AML-193 (cell line): ENCODE measurements around the gene TUBGCP6.

ENCODE experiments used
- DNase-seq, 2 experiments: peaks; one replicate each; lab custom pipeline; 2025; lab: John Stamatoyannopoulos, UW

Gene TUBGCP6

DNA sequence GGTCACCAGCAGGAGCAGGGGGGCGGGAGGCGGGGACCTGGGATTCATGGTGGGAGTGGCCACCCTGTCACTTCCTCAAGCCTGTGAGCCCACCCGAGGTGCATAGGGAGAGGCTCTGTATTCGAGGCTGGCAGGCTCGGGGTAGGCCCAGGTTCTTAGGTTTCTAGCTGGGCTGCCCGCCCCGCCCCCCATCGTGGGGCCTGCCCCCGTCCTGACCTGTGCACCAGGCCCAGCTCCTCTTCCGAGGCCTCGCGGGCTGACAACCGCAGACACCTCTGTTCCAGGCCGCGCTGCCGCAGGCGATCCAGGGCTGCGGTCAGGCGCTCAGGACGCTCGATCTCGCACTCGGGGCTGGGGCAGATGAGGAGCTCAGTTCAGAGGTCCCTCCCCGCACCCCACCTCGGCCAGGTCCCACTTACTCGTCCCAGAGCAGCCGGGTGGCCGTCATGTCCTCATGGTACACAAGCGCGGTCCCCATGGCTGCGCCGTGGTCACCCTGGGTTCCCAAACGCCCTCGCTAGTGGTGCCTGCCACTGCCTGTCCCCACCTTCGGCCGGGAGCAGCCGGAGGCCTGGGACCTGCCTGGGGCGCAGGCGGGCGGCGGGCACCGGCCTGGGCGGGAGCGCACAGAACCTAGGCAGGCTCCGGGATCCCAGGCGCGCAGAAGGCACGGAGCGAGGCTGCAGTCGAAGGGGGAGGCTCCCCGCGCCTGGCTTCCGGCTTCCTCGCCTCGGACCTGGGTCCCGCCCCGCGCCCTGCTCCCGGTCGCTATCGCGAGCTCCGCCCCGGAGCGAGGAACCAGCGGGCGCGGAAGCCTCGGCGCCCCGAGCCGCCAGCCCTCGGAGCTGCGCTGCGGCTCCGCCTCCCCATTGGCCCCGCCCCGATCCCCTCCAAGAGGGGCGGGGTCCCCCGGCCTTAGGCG, 6.0 kb upstream of the TUBGCP6 start, which contains the start of gene HDAC10:
TSS of gene HDAC10 (minus strand) at position 711 of the 922 bp plus-strand sequence. CDS start at position 478, 233 bp downstream.
- DNase-seq: peak; percentile 52 to 71

GRCh38 chr22:50250249-50250554, 5.4 kb upstream of the TUBGCP6 start:
- DNase-seq: no peak

GRCh38 chr22:50249341-50250248, 4.8 kb upstream of the TUBGCP6 start:
- no peak for DNase-seq

GRCh38 chr22:50248196-50249081, 3.6 kb upstream of the TUBGCP6 start:
- no peak for DNase-seq

GRCh38 chr22:50247748-50248147, 2.9 kb upstream of the TUBGCP6 start:
- no peak for DNase-seq

GRCh38 chr22:50246242-50247175, 1.7 kb upstream of the TUBGCP6 start:
- no peak for DNase-seq

GRCh38 chr22:50245214-50246072, 620 bp upstream of the TUBGCP6 start:
- DNase-seq: no peak

DNA sequence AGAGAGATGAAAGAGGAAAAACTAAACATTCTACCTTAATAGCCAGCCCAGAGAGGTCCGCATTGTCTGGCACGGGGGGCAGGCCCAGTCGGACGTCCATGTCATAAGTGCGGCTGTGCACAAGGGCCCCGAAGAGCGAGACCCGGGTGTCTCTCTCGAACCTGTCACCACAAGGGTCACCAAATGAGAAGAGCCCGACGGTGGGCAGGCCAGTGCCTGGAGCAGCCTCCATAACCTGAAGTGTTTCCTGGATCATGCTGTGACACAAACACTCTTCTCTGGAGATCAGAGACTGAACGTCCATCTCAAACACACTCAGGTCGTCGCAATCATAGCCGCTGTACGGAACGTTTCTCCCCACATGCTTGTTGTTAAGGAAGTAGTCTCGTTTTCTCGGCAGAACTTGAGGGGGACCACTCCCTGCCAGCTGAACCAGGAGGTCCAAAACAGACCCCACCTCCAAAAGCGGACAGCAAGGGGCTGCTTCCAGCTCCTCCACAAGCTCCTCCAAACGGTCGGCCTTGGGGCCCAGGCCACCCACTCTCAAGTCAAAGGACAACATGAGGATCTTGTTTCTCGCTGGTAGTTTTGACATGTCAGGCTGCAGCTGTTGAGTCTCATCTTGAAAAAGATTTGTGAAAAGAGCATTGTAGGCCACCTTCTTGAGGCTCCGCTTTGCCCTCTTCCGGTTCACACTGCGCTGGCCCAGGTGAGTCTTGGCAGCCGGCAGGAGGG, 971 bp downstream of the TUBGCP6 start:
- peak in 1 of 2 experiments; percentile 2 for DNase-seq

GRCh38 chr22:50242406-50242949, 2.3 kb downstream of the TUBGCP6 start:
- no peak for DNase-seq

- DNase-seq: no peak
These were observed 6.1 kb downstream of the TUBGCP6 start for GRCh38 chr22:50238755-50239154.

DNA sequence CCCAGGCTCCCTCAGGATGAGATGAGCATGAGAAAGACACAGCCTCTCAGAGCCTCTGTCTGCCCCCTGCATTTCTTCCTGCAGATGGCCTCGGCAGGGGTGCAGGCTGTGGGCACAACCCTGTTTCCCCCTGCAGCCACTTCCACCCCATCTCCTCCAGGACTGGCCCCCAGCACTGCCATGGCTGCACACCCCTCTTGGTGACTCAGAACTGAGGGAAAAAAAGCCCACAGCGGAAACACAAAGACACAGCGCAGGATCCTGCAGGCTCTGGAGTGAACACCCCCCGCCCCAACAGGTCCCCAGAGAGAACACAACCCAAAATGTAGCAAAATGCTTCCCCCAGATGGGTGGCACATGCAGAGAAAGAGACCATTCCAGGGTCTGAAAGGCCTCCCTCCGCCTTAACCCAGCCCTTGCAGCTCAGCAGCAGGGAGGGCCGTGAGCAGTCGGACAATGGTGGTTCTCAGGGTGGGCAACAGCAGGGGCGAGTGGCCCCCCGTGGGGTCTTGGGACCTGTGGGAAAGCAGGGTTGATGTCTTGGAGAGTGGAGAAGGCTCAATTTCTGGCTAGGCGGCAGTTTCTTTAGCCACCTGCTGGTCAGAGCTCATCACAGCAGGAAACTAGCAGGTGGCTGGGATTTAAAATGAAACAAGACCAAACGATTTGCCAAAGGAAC, 8.0 kb downstream of the TUBGCP6 start:
- DNase-seq: peak in 1 of 2 experiments; percentile 7

DNA sequence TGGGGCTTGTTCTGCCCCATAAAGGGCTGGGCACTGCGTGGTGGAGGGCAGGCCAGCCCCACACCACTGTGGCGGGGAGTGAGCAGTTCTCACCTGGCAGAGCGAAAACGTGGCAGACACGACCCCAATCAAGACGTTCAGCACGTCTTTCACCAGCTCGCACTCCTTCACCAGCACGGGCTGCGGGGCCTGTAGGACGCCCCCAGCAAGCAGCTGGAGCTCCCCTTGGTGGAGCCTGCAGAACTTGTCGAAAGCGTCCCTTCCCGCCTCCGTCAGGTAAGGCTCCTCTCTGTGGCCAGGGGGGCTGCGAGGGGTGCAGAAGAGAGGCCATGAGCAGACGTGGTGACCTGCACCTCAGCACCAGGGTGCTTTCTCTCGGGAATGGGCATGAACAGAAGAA, 11.6 kb downstream of the TUBGCP6 start:
- no peak for DNase-seq

DNA sequence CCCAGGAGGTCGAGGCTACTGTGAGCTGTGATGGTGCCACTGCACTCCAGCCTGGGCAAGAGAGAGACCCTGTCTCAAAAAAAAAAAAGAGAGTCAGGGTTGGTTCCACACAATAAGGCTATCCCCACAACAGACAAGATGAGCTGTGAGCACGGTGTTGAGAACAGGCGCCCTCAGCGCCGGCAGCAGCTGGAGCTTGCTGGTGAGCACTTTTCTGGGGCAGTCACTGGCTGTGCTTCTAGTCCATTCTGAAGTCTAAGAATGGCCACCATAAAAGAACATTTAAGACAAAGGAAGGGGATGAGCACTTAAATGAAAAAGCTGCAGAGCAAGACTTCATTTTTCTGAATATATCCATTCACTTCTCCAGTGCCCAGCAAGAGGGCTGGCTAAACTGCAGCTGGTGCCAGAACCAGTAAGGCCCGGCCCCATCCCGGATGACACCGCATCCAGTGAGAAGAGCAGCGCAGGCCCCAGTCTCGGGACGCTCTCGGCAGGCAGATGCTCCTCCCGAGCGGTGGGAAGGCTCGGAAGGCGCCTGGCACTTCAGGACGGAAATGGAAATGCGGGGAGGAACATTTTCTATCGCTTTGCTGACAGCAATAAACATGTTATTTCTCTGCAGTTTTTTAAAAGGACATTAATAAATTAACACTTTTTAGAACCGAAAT, 12.2 kb downstream of the TUBGCP6 start:
- no peak for DNase-seq

- no peak for DNase-seq
These were observed 15.5 kb downstream of the TUBGCP6 start for GRCh38 chr22:50229370-50229769.

DNA sequence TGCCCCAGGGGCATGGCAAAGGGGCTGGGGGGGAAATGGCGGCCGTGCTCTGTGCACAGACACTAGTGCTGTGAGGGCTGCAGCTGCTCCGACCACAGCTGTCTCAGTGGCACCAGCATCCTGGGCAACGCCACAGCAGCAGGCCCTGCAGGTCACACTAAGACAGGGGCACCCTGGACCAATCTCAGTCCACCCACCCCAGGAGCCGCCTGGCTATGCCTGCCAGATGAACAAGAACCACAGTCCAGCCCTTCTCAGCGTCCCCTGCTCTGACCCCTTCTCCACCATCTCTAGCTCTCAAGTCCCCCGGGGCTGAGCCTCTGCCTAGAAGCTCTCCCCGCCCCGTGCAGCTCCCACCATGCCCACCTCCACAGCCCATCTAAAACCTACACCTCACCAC, 16.5 kb downstream of the TUBGCP6 start:
- no peak for DNase-seq

GRCh38 chr22:50227579-50228215, 17.1 kb downstream of the TUBGCP6 start:
- no peak for DNase-seq

GRCh38 chr22:50226875-50227165, 18.0 kb downstream of the TUBGCP6 start:
- no peak for DNase-seq
